ENCODE data around the gene CALHM3. TPM values are rescaled to one million over a fixed set of nuclear protein-coding genes. Genes with fewer than 3 reads are reported as not detected.

Gene CALHM3
- total RNA-seq, 1 experiment from 2014 or later, result 0.13 TPM

DNA sequence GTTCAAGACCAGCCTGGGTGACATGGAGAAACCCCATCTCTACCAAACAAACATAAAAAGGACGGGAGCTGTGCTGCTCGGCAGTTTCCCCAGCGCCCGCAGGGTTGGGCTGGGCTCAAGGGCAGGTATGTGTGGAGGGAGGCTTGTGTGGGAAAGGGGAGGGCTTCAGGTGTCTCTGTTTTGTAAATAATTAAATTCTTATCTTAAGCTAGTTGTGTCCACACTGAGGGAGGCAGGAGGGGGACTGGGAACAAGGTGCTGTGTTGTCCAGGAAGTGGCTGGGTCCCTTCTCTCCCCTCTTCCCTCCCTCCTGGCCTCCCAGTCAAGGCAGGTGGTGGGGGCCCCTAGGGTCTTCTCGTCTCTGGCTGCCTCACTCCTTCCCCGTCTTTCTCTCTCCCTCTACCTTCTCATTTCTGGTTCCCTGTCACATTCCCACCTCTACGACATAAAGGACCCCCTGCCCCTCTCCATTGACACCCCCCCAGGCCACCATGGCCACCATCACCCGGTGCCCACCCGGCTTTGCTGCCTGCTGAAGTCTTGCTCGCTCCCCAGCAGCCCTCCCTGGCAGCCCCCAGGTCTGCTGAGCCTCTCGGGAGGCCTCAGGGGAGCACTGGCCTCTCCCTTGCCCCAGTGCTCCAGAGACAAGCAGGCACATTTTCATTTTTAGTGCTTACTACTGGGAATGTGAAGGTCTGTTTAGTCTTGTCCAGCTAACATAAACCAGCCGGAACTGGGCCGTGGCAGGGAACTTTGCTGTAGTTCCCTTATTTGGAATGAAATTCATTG lies 33.7 kb upstream of the CALHM3 start (continued):
- TF ChIP-seq, protein P1, sequence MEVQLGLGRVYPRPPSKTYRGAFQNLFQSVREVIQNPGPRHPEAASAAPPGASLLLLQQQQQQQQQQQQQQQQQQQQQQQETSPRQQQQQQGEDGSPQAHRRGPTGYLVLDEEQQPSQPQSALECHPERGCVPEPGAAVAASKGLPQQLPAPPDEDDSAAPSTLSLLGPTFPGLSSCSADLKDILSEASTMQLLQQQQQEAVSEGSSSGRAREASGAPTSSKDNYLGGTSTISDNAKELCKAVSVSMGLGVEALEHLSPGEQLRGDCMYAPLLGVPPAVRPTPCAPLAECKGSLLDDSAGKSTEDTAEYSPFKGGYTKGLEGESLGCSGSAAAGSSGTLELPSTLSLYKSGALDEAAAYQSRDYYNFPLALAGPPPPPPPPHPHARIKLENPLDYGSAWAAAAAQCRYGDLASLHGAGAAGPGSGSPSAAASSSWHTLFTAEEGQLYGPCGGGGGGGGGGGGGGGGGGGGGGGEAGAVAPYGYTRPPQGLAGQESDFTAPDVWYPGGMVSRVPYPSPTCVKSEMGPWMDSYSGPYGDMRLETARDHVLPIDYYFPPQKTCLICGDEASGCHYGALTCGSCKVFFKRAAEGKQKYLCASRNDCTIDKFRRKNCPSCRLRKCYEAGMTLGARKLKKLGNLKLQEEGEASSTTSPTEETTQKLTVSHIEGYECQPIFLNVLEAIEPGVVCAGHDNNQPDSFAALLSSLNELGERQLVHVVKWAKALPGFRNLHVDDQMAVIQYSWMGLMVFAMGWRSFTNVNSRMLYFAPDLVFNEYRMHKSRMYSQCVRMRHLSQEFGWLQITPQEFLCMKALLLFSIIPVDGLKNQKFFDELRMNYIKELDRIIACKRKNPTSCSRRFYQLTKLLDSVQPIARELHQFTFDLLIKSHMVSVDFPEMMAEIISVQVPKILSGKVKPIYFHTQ (CRISPR knock-in tag; IDR thresholded peaks at IDR 0.05), result no peak
- TF ChIP-seq TEAD4 (CRISPR knock-in tag; IDR thresholded peaks at IDR 0.05), result no peak

DNA sequence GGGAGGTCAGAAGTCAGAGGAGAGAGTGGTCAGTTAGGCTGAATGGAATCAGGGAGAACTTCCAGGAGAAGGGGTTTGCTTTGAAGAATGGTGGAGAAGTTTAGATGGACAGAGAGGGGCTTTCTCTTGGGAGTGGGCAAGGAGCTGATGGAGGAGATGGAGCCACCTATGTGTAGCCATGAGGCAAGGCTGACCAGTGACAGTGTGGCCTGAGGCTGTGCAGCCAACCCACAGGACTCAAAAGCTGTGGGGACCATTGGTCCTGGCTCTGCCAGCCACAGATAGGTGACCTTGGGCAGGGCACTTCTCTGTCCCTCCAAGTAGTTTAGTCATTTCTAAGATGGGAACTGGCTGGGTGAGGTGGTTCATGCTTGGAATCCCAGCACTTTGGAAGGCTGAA lies 33.1 kb upstream of the CALHM3 start:
- Mint-ChIP-seq H3K4me1 (peaks cover 9% of the 10 kb centered on the region), H3K36me3 (no peaks in the 10 kb centered on the region), H3K27ac (no peak overlapping the region), H3K9me3 (no peaks in the 10 kb centered on the region), H3K4me3 (no peak overlapping the region), H3K27me3 (ENCODE audit: low read depth) (no peaks in the 10 kb centered on the region)
- TF ChIP-seq, protein P1 (CRISPR knock-in tag; IDR thresholded peaks at IDR 0.05), result no peak
- TF ChIP-seq, protein P2, sequence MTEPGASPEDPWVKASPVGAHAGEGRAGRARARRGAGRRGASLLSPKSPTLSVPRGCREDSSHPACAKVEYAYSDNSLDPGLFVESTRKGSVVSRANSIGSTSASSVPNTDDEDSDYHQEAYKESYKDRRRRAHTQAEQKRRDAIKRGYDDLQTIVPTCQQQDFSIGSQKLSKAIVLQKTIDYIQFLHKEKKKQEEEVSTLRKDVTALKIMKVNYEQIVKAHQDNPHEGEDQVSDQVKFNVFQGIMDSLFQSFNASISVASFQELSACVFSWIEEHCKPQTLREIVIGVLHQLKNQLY (CRISPR knock-in tag; IDR thresholded peaks at IDR 0.05), result no peak
- ATAC-seq (no peak), DNase-seq (ENCODE audit: low spot score) (no peak)
- POLR2A ChIA-PET, result no interaction called here
- CTCF ChIA-PET, result interaction anchor here (2.0 kb wide), 1 partner anchor 31 kb away, joined by 6 read pairs; no protein-coding TSS in a partner anchor

DNA sequence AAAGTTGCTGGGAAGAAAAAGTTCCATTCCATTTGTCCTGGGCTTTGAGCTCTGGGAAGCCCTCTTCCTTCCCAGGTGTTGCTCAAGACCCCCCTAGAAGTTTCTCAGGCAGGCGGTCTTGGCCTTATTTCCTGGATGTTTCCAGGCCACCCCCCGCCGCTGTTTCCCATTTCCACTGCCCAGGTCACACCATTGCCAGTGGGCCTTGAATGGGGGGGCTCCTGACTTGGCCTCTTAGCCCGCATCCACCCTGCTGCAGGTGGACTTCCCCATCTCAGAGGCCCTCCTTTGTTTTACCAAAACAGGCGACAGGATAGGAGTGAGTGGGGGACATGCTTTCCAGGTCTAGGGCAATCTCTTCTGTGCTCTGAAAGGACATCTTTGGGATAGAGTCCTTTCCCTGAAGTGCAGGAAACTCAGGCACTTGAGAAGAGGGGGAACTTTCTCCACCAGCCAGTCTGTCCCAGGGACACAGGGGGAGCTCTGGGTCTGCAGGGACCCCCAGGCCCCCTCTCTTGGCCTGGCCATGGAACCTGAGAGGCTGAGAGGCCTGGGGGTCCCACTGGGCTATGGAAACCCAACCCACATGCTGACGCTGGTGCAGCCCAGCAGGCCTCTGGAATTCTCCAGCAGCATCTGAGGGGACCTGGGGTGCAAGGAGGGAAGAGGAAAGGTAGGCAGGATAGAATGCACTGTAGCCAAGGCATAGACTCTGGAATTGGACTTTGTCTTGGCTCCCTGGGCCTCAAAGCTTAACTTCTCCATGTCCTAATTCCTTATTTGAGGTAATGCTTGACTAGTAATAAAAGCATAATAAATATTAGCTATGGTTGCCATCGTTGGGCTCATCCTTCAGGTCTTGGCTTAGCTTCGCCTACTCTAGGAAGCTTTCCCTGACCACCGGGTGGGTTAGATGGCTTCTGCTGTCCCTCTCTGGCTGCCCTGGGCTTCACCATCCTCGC lies 32.0 kb upstream of the CALHM3 start:
- ChIA-PET CTCF (interaction anchor here (2.0 kb wide), 1 partner anchor 32 kb away, joined by 6 read pairs; no protein-coding TSS in a partner anchor), POLR2A (no interaction called here)
- no peaks in the 10 kb centered on the region for H3K27me3 Mint-ChIP-seq (ENCODE audit: low read depth)
- H3K4me1 Mint-ChIP-seq, result peaks cover 6% of the 10 kb centered on the region; the same call in 1 of the 2 replicates
- no peak for DNase-seq (ENCODE audit: low spot score)
- H3K4me3 Mint-ChIP-seq, result no peak overlapping the region
- H3K9me3 Mint-ChIP-seq, result no peaks in the 10 kb centered on the region
- ATAC-seq, result no peak
- no peak overlapping the region for H3K27ac Mint-ChIP-seq
- no peaks in the 10 kb centered on the region for H3K36me3 Mint-ChIP-seq
- TF ChIP-seq ESRRA (CRISPR knock-in tag; IDR thresholded peaks at IDR 0.05; ENCODE audit: borderline replicate concordance) (no peak), CREM (CRISPR knock-in tag; IDR thresholded peaks at IDR 0.05) (no peak), FOXP1 (CRISPR knock-in tag; IDR thresholded peaks at IDR 0.05; ENCODE audit: borderline replicate concordance) (no peak), KAT7 (CRISPR knock-in tag; IDR thresholded peaks at IDR 0.05; ENCODE audit: borderline replicate concordance) (no peak), GTF2I (CRISPR knock-in tag; conservative IDR thresholded peaks at IDR 0.05) (no peak), SP1 (CRISPR knock-in tag; conservative IDR thresholded peaks at IDR 0.05) (no peak), IRF2 (CRISPR knock-in tag; IDR thresholded peaks at IDR 0.05; ENCODE audit: borderline replicate concordance, low read depth) (no peak)
- TF ChIP-seq, protein P3, sequence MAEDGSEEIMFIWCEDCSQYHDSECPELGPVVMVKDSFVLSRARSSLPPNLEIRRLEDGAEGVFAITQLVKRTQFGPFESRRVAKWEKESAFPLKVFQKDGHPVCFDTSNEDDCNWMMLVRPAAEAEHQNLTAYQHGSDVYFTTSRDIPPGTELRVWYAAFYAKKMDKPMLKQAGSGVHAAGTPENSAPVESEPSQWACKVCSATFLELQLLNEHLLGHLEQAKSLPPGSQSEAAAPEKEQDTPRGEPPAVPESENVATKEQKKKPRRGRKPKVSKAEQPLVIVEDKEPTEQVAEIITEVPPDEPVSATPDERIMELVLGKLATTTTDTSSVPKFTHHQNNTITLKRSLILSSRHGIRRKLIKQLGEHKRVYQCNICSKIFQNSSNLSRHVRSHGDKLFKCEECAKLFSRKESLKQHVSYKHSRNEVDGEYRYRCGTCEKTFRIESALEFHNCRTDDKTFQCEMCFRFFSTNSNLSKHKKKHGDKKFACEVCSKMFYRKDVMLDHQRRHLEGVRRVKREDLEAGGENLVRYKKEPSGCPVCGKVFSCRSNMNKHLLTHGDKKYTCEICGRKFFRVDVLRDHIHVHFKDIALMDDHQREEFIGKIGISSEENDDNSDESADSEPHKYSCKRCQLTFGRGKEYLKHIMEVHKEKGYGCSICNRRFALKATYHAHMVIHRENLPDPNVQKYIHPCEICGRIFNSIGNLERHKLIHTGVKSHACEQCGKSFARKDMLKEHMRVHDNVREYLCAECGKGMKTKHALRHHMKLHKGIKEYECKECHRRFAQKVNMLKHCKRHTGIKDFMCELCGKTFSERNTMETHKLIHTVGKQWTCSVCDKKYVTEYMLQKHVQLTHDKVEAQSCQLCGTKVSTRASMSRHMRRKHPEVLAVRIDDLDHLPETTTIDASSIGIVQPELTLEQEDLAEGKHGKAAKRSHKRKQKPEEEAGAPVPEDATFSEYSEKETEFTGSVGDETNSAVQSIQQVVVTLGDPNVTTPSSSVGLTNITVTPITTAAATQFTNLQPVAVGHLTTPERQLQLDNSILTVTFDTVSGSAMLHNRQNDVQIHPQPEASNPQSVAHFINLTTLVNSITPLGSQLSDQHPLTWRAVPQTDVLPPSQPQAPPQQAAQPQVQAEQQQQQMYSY (CRISPR knock-in tag; IDR thresholded peaks at IDR 0.05), result no peak
- TF ChIP-seq, protein P4, sequence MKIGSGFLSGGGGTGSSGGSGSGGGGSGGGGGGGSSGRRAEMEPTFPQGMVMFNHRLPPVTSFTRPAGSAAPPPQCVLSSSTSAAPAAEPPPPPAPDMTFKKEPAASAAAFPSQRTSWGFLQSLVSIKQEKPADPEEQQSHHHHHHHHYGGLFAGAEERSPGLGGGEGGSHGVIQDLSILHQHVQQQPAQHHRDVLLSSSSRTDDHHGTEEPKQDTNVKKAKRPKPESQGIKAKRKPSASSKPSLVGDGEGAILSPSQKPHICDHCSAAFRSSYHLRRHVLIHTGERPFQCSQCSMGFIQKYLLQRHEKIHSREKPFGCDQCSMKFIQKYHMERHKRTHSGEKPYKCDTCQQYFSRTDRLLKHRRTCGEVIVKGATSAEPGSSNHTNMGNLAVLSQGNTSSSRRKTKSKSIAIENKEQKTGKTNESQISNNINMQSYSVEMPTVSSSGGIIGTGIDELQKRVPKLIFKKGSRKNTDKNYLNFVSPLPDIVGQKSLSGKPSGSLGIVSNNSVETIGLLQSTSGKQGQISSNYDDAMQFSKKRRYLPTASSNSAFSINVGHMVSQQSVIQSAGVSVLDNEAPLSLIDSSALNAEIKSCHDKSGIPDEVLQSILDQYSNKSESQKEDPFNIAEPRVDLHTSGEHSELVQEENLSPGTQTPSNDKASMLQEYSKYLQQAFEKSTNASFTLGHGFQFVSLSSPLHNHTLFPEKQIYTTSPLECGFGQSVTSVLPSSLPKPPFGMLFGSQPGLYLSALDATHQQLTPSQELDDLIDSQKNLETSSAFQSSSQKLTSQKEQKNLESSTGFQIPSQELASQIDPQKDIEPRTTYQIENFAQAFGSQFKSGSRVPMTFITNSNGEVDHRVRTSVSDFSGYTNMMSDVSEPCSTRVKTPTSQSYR (CRISPR knock-in tag; IDR thresholded peaks at IDR 0.05), result no peak
- TF ChIP-seq, protein P5, sequence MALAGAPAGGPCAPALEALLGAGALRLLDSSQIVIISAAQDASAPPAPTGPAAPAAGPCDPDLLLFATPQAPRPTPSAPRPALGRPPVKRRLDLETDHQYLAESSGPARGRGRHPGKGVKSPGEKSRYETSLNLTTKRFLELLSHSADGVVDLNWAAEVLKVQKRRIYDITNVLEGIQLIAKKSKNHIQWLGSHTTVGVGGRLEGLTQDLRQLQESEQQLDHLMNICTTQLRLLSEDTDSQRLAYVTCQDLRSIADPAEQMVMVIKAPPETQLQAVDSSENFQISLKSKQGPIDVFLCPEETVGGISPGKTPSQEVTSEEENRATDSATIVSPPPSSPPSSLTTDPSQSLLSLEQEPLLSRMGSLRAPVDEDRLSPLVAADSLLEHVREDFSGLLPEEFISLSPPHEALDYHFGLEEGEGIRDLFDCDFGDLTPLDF (CRISPR knock-in tag; IDR thresholded peaks at IDR 0.05), result no peak

Measured in WTC11 (cell line).